GM20431 (cell line): ENCODE results near the gene RPP38.

ENCODE experiments used
- in situ Hi-C: fragments of 300-500 bp; cut with MseI, MboI; formaldehyde crosslinking; loops from one replicate; pipeline ENCODE4 v1.15.0; 2020; ENCODE audit warnings: low sequenced_read_pairs; ENCODE audit not compliant: unreplicated experiment

Gene RPP38

GRCh38 chr10:15106352-15107013, 9.3 kb downstream of the RPP38 start:
- in situ Hi-C loops, result no loop called here

- in situ Hi-C loops, result no loop called here
Measured at GRCh38 chr10:15112657-15113056, 15.5 kb downstream of the RPP38 start.

- in situ Hi-C loops, result no loop called here
Measured at GRCh38 chr10:15113766-15114165, 16.6 kb downstream of the RPP38 start.

DNA sequence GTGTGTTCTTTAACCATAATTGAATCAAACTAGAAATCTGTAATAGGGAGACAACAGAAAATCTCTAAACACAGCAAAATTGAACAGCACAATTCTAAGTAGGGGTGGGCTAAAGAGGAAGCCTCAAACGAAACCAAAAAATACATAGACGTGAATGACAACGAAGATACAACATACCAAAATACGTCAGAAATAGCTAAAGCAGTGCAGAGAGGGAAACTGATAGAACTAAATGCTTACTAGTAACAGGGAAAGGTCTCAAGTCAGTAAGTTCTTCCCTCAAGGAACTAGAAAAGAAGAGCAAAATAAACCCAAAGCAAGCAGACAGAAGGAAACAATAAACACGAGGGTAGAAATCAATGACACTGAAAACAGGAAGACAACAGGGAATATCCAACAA, 19.1 kb downstream of the RPP38 start:
- in situ Hi-C loops, result no loop called here

- in situ Hi-C loops, result no loop called here
Measured at GRCh38 chr10:15118615-15119014, 21.5 kb downstream of the RPP38 start.

DNA sequence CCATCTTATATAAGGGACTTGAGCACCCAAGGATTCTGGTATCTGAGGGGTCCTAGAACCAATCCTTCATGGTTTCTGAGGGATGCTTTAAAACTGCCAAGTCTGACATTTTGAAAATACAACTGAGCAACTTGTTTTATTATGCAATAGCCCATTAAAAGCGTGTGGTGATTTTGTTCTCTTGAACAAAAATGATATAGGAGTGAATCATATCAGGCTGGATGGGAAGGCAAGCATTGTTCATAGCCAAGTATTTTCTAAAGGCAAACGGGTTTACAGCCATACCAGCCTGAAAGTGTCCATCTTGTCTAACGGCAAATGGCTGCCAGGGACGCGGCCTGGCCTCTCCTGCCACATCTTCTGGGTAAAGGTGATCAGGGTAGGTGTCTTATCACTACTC, 23.4 kb downstream of the RPP38 start:
- in situ Hi-C loops, result no loop called here

DNA sequence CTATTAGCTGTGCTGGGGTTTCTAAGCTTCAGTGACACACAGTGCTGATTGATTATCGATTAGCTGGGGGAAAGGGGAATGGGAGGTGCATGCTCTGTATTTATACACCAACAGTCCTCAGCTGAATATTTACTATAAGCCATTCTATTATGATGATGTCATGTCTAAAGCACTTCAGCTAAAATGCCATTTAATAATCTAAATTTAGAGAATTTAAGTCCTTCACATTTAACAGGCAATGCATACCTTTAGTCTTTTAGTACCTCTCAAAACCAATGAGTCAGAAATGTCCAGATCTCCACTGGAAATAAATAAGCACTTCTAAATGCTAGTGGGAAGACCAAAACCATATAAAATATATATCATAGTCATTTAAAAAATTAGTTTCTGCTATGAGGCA, 24.6 kb downstream of the RPP38 start:
- in situ Hi-C loops, result no loop called here

DNA sequence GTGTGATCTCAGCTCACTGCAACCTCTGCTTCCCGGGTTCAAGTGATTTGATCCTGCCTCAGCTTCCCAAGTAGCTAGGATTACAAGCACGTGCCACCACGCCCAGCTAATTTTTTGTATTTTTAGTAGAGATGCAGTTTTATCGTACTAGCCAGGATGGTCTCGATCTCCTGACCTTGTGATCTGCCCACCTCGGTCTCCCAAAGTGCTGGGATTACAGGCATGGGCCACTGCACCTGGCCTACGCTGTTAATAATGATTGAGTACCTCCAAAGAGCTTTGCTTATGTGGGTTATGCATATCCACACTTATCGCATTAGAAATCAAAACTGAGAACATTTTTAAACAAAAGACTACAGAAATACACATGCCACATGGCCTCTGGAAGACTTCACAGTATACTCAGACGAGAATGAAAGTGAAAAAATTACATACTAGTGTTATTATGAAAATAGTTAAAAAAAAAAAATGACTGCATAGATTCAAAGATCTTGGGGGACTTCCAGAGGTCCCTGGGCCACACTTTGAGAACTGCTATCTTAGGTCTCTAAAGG, 25.4 kb downstream of the RPP38 start:
- in situ Hi-C loops, result no loop called here

DNA sequence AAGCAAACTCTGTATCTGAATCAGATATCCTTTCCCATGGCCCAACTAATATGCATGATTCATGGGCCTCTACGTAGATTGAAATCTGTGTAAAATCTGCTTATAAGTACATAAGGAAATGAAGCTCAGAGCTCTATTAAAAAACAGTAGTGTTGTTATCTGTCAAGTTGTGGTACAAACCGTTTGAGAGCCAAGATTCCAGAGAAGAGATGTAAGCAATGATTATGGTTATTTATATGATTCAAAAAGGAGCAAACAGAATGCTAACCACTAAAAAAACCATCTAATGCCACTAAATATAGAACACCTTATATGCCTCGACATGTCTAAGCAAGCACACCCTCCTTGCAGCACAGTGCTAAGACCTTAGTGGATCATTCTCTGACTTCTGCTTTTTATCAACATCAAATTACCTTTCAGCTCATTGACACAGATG, 26.6 kb downstream of the RPP38 start:
- in situ Hi-C loops, result no loop called here

- in situ Hi-C loops, result no loop called here
Measured at GRCh38 chr10:15124190-15124589, 27.0 kb downstream of the RPP38 start.

DNA sequence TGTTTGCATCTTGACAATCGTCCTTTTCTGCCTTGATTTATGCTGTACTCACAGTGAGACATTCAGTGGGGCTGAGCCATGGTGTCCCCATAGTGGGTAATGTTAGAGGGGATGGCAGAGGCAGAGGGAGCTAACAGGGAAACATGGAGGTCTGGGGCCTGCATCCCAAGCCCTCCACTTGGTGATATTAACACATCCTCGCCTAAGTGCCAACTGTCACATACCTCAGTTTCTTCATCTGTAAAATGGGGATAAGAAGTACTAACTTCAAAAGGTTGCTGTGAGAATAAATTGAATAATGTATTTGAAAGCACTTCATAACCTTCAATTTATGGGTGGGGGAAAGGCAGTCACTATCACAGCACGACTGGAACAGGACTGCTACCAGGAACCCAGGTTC, 27.8 kb downstream of the RPP38 start:
- in situ Hi-C loops, result no loop called here

GRCh38 chr10:15131330-15131729, 34.2 kb downstream of the RPP38 start:
- in situ Hi-C loops, result no loop called here

GRCh38 chr10:15136129-15137035, 39.2 kb downstream of the RPP38 start:
- in situ Hi-C loops, result no loop called here

DNA sequence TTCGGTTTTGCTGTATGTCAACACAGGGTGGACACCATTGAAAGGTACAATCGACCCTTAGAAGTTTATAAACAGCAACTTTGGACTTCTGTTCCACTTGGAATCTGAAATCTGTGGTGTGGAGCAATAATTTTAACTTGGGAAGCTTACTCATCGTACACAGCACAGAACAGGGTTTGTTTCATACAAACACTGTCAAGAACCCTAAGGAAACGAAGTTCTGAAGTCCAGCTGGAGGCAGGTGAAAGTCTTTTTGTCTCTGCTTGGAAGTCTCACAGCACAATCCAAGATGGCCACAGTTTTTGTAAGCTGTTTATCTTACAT, 39.8 kb downstream of the RPP38 start:
- in situ Hi-C loops, result no loop called here

- in situ Hi-C loops, result no loop called here
Measured at GRCh38 chr10:15137636-15138035, 40.5 kb downstream of the RPP38 start.

DNA sequence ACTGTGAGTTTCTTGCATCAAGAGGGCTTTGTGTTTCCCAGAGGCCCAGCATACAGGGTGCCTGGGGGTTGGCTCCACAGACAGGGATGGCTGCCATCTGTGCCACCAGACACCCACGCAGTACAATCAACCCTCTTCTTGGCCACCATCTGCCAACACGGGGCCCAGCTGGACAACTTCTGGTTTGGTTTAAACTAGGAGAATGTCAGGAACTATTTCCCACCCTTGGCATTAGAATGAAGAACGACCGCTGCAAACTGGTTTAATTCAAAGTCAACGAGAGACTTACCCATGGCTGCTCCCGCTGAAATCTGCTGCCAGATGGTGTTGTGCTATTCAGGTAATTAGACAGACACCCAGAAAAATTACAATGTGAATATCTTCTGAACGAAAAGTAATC, 43.5 kb downstream of the RPP38 start:
- in situ Hi-C loops, result no loop called here

DNA sequence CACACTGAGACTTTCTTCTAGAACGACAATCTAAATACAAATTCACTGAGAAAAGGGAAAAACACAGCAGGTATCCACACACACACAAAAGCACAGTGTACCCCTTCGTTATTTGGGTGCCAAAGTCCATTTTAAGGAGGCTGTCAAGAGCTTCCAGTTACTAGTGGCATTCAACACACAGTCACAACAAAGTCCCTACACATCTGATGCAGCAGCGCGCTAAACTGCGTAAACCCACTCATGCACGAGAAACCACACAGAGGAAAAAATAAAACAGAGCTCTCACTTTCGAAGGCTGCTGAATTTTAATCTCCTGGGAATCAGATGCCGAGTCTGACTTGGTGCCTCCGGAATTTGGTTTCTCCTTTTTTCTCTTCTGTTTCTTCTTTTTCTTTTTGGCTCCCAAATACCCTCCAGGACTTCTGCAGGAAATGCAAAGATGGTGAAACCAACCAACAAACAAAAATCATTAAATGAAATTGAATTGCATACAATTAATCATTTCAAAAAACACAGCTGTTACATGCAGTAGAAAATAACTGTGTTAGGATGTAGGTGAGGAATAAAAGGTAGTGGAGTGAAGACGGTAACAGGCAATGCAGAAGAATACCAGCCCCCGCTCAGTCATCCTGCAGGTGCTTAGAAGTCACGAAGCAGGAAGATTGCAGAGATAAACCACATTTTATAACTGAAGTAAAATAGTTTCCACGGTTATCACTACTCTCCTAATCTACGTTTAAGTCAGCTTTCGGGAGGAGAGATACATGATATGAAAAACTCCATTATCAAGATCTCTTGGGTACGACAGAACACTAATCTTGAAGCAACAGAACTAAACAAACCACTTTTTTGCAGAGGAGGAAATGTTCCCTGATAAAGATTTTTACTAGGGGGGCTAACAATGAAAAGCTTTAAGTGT, 44.2 kb downstream of the RPP38 start:
- in situ Hi-C loops, result no loop called here

DNA sequence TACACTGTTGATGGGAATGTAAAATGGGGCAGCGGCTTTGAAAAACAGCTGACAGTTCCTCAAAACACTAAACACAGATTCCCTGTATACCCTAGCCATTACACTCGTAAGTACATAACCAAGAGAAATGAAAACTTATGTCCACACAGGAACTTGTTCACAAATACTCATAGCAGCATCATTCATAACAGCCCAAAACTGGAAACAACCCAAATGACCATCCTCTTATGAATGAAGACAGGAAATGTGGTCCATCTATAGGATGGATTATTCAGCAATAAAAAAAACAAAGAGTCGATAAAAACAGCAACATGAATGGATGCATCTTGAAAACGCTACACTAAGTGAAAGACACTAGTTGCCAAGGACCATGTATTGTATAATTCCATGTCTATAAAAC, 47.6 kb downstream of the RPP38 start:
- in situ Hi-C loops, result no loop called here

DNA sequence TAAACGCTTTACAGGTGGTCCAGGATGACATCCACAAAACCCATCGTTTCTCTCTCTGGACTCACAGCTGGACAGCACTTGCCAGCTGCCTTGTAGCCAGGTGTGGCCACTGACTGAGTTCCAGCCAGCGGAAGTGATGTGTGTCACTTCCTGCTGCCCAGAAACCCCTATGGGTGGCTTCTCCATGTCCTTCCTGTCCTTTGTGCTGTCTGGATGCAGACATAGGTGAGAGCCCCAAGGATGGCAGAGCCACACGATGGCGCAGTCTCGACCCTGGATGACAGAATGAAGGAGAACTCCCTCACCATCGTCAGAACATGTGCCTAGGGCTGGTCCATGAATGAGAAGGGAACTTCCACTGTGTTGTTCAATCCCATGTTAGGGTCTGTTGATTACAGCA, 49.2 kb downstream of the RPP38 start:
- in situ Hi-C loops, result no loop called here

DNA sequence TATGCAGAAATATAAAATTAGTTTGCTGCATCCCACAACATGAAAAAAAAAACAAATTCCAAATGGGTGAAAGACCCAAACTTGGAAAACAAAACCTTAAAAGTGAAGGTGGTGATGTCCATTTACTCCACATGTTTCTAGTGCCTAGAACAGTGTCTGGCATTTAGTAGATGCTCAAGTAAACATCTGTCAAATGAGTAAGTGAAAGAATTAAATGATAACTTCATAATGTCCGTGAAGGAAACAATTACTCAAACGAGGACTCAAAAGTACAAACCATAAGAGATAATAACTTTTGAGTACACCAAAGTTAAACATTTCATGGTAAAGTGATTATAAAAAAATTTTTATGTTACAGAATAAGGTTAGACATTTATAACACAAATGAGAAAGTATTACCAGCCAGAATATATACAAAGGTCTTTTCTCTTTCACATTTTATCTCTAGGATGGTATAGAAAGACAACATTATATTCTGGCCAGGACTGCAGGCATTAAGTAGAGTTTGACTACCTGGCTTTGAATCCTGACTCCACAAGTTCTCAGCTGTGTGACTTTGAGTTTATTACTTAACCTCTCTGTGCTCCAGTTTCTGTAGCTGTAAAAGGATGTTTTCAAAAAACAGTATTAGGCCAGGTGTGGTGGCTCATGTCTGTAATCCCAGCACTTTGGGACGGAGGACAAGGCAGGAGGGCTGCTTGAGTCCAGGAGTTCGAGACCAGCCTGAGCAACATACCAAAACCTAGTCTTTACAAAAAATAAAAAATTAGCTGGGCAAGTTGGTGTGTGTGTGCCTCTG, 50.6 kb downstream of the RPP38 start:
- in situ Hi-C loops, result no loop called here
